MM.1S (cell line): ENCODE measurements around the gene CCDC136.

Experiments
- DNase-seq: peaks from one replicate; pipeline ENCODE4 v3.0.0-alpha.2; 2015
- H2AFZ ChIP-seq: fragments of 300-600 bp; sonication (generic); 2 replicates; pipeline ENCODE4 v1.6.0; 2016; ENCODE audit warnings: antibody characterized with exemption, low read length
- H3F3A ChIP-seq: fragments of 300-600 bp; sonication (generic); 2 replicates; pipeline ENCODE4 v1.6.1; 2016; ENCODE audit warnings: mild to moderate bottlenecking, antibody characterized with exemption, low read length, moderate library complexity, mixed read lengths; ENCODE audit not compliant: insufficient read depth
- H3K27ac ChIP-seq: fragments of 300-600 bp; sonication (generic); 2 replicates; pipeline ENCODE4 v1.5.1; 2016; ENCODE audit warnings: mild to moderate bottlenecking, low read length
- H3K27me3 ChIP-seq: fragments of 300-600 bp; sonication (generic); replicated peaks from 2 replicates; pipeline ENCODE4 v1.6.0; 2016; ENCODE audit warnings: low read length; ENCODE audit not compliant: insufficient read depth
- H3K36me3 ChIP-seq: fragments of 300-600 bp; sonication (generic); replicated peaks from 2 replicates; pipeline ENCODE4 v1.6.1; 2016; ENCODE audit warnings: mild to moderate bottlenecking, low read length, mixed read lengths; ENCODE audit not compliant: insufficient read depth
- H3K4me1 ChIP-seq: fragments of 300-600 bp; sonication (generic); 2 replicates; pipeline ENCODE4 v1.6.1; 2016; ENCODE audit warnings: low read length, mixed read lengths
- H3K4me2 ChIP-seq: fragments of 300-600 bp; sonication (generic); 2 replicates; pipeline ENCODE4 v1.6.0; 2016; ENCODE audit warnings: low read depth, low read length
- H3K4me3 ChIP-seq: fragments of 300-600 bp; sonication (generic); 2 replicates; pipeline ENCODE4 v1.5.1; 2016; ENCODE audit warnings: low read length, mixed read lengths
- H3K79me2 ChIP-seq: fragments of 300-600 bp; sonication (generic); 2 replicates; pipeline ENCODE4 v1.6.1; 2016; ENCODE audit warnings: mixed run types, low read length, mixed read lengths
- H3K9ac ChIP-seq: fragments of 300-600 bp; sonication (generic); 2 replicates; pipeline ENCODE4 v1.6.1; 2016; ENCODE audit warnings: low read length, mixed read lengths
- H3K9me2 ChIP-seq: fragments of 300-600 bp; sonication (generic); replicated peaks from 2 replicates; pipeline ENCODE4 v1.6.1; 2016; ENCODE audit warnings: mild to moderate bottlenecking, low read length, mixed read lengths; ENCODE audit not compliant: insufficient read depth
- H3K9me3 ChIP-seq: fragments of 300-600 bp; sonication (generic); replicated peaks from 2 replicates; pipeline ENCODE4 v1.6.1; 2016; ENCODE audit warnings: mild to moderate bottlenecking, low read length, mixed read lengths; ENCODE audit not compliant: insufficient read depth
- H4K20me1 ChIP-seq: fragments of 300-600 bp; sonication (generic); 2 replicates; pipeline ENCODE4 v1.6.1; 2016; ENCODE audit warnings: mild to moderate bottlenecking, low read length, moderate library complexity, mixed read lengths; ENCODE audit not compliant: insufficient read depth
- CTCF ChIP-seq: fragments of 300-600 bp; sonication (generic); IDR thresholded peaks from 2 replicates; pipeline ENCODE4 v1.5.1; 2016; ENCODE audit warnings: antibody characterized with exemption, low read length, mixed read lengths
- EZH2 ChIP-seq: fragments of 300-600 bp; sonication (generic); optimal IDR thresholded peaks from 2 replicates; pipeline ENCODE3; 2017; ENCODE audit warnings: low read depth, mild to moderate bottlenecking, antibody characterized with exemption, low read length, mixed read lengths
- EZH2phosphoT487 ChIP-seq: fragments of 300-600 bp; sonication (generic); IDR thresholded peaks from 2 replicates; pipeline ENCODE4 v1.6.1; 2018; ENCODE audit warnings: antibody characterized with exemption, low read length

Gene CCDC136

GRCh38 chr7:128781126-128781525, 10.6 kb upstream of the CCDC136 start:
- Histone ChIP-seq H3K4me2 (no peak overlapping the region), H3K9me3 (no peaks in the 10 kb centered on the region), H3K4me1 (no peaks in the 10 kb centered on the region), H4K20me1 (no peaks in the 10 kb centered on the region), H2AFZ (no peak overlapping the region), H3K27ac (no peak overlapping the region), H3F3A (no peaks in the 10 kb centered on the region), H3K9ac (no peak overlapping the region), H3K36me3 (no peaks in the 10 kb centered on the region), H3K9me2 (no peaks in the 10 kb centered on the region), H3K79me2 (no peaks in the 10 kb centered on the region), H3K27me3 (no peaks in the 10 kb centered on the region), H3K4me3 (no peak overlapping the region)
- DNase-seq = no peak
- no peak for TF ChIP-seq EZH2
- TF ChIP-seq EZH2phosphoT487 = no peak
- no peak for TF ChIP-seq CTCF

GRCh38 chr7:128781851-128782250, 9.9 kb upstream of the CCDC136 start:
- Histone ChIP-seq H3K4me2 (no peak overlapping the region), H3K4me3 (no peak overlapping the region), H2AFZ (no peak overlapping the region), H3K36me3 (no peaks in the 10 kb centered on the region), H3K9ac (no peak overlapping the region), H3K27ac (no peak overlapping the region), H3K4me1 (no peaks in the 10 kb centered on the region), H3F3A (no peaks in the 10 kb centered on the region), H3K79me2 (no peaks in the 10 kb centered on the region), H4K20me1 (no peaks in the 10 kb centered on the region), H3K9me2 (no peaks in the 10 kb centered on the region), H3K27me3 (no peaks in the 10 kb centered on the region), H3K9me3 (no peaks in the 10 kb centered on the region)
- no peak for DNase-seq
- no peak for TF ChIP-seq CTCF
- no peak for TF ChIP-seq EZH2
- no peak for TF ChIP-seq EZH2phosphoT487

GRCh38 chr7:128783143-128783861, 8.5 kb upstream of the CCDC136 start:
- Histone ChIP-seq H3K27ac (no peak overlapping the region), H3K4me1 (no peaks in the 10 kb centered on the region), H3K9me3 (no peaks in the 10 kb centered on the region), H2AFZ (no peak overlapping the region), H3K79me2 (no peaks in the 10 kb centered on the region), H3K36me3 (no peaks in the 10 kb centered on the region), H3K4me2 (no peak overlapping the region), H4K20me1 (no peaks in the 10 kb centered on the region), H3K4me3 (no peak overlapping the region), H3K9me2 (no peaks in the 10 kb centered on the region), H3K27me3 (no peaks in the 10 kb centered on the region), H3K9ac (no peak overlapping the region), H3F3A (no peaks in the 10 kb centered on the region)
- TF ChIP-seq EZH2phosphoT487 = no peak
- no peak for TF ChIP-seq CTCF
- TF ChIP-seq EZH2 = no peak
- no peak for DNase-seq
